ENCODE results near the gene HTRA1.

HTRA1 gene

DNA sequence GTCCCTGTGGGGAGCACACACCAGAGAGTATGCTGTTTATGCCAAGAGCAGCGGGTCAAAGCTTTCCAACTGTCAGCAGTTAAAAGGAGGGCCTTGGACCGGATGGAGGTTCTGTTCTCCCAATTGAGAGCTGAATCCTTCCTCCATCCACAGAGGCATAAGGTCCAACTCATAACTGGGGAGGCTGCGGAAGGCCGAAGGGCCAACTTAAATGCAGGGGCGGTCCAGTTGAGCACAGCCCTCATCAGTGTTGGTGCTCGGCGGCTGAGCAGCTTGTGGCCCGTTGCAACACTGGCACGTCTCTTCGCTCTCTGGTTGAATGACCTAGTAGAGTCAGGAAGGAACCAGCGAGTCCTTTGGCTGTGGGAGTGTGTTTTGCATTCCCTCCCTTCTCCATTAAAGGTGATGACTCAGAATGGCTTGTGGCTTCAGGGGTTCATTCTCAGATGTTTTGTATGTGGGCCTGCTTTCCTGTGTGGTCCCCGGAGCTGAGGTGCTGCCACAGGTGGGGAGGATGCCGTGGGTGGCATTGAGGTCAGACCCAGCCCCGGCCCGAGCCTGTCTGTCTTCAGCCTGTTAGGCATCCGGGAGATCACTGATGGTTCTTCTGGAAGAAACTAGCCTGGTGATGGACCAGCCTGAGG, 54.4 kb downstream of the HTRA1 start:
- DNase-seq (ENCODE audit: low read depth): peak; percentile 37
- TF ChIP-seq, protein P1, sequence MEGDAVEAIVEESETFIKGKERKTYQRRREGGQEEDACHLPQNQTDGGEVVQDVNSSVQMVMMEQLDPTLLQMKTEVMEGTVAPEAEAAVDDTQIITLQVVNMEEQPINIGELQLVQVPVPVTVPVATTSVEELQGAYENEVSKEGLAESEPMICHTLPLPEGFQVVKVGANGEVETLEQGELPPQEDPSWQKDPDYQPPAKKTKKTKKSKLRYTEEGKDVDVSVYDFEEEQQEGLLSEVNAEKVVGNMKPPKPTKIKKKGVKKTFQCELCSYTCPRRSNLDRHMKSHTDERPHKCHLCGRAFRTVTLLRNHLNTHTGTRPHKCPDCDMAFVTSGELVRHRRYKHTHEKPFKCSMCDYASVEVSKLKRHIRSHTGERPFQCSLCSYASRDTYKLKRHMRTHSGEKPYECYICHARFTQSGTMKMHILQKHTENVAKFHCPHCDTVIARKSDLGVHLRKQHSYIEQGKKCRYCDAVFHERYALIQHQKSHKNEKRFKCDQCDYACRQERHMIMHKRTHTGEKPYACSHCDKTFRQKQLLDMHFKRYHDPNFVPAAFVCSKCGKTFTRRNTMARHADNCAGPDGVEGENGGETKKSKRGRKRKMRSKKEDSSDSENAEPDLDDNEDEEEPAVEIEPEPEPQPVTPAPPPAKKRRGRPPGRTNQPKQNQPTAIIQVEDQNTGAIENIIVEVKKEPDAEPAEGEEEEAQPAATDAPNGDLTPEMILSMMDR (IDR thresholded peaks at IDR 0.05; ENCODE audit: insufficient read depth, low read depth, low read length, missing control alignments): no peak
- no peak overlapping the region for H3K4me3 ChIP-seq (ENCODE audit: low read depth, low read length)

DNA sequence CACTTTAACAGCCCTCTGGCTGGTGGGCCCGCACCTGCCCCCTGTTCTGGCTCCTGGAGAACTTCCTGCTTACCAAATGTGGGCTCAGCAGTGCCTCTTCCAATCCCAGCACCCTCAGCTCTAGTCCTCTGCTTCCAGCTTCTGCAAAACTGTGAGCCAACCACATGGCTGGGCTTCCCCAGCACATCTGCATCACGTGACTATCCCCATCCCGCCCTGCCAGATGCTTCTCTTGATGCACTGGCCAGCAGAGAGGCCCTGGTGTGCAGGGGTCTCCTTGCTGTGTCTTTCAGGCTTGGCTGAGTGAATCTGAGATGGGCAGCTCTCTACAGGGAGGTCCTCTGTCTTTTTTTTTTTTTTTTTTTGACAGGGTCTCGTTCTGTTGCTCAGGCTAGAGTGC, 55.4 kb downstream of the HTRA1 start:
- H3K4me3 ChIP-seq (ENCODE audit: low read depth, low read length): no peak overlapping the region
- TF ChIP-seq, protein P1 (IDR thresholded peaks at IDR 0.05; ENCODE audit: insufficient read depth, low read depth, low read length, missing control alignments): no peak
- DNase-seq (ENCODE audit: low read depth): no peak

DNA sequence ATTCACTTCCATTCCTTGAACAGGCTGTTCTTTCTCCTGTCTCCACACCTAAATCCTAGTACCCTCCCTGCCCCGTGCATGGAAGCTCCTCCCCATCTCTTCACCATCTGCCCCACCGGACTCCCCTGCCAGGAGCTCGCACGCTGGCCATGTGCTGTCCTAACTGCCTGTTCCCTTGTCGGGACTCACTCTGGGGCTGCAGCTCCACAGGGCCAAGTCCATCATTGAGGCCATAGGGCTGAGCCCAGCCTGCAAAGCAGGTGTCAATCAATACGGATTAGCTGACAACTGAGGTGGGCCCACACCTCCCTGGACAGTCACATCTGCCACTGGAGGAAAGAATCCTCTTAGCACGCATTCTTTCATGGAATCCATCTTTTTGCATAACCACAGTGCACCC, 57.8 kb downstream of the HTRA1 start:
- TF ChIP-seq, protein P1 (IDR thresholded peaks at IDR 0.05; ENCODE audit: insufficient read depth, low read depth, low read length, missing control alignments): no peak
- H3K4me3 ChIP-seq (ENCODE audit: low read depth, low read length): no peak overlapping the region

DNA sequence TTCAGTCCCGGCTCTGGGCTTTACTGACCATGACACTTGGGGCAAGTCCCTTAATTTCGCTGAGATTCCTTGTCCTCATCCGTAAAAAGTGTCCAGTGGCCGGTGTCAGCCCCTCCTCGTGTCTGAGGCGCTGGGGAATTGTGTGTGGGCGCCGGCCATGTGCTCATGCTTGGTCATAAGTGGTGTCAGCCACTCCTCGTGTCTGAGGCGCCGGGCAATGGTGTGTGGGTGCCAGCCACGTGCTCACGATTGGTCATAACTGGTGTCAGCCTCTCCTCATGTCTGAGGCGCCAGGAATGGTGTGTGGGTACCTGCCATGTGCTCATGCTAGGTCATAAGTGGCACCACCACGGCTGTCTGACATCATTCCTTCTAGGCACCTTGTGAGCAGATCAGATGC, 58.5 kb downstream of the HTRA1 start:
- TF ChIP-seq, protein P1 (IDR thresholded peaks at IDR 0.05; ENCODE audit: insufficient read depth, low read depth, low read length, missing control alignments): no peak
- no peak overlapping the region for H3K4me3 ChIP-seq (ENCODE audit: low read depth, low read length)
- DNase-seq (ENCODE audit: low read depth): no peak

More for the DNA sequence above, 57.8 kb downstream of the HTRA1 start:
- no peak for DNase-seq (ENCODE audit: low read depth)

DNA sequence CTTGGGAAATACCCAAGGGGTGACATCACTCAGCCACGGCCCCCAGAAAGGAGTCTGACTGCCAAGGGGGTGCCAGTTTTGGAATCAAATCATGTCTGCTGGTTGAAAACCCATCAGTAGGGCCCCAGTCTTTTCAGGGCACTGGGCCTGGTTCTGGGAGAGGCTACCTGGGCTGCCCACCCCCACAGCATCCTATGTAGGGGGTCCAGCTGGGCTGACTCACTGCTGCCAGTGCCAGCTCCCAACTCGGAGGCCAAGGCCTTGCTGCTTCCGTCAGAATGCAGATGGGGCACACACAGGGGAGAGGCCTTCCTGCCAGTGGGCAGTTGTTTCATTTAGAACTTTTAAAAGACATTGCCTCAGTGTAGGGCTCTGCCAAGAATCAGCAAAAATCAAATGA, 59.7 kb downstream of the HTRA1 start:
- DNase-seq (ENCODE audit: low read depth): no peak
- TF ChIP-seq, protein P1 (IDR thresholded peaks at IDR 0.05; ENCODE audit: insufficient read depth, low read depth, low read length, missing control alignments): no peak
- no peak overlapping the region for H3K4me3 ChIP-seq (ENCODE audit: low read depth, low read length)

DNA sequence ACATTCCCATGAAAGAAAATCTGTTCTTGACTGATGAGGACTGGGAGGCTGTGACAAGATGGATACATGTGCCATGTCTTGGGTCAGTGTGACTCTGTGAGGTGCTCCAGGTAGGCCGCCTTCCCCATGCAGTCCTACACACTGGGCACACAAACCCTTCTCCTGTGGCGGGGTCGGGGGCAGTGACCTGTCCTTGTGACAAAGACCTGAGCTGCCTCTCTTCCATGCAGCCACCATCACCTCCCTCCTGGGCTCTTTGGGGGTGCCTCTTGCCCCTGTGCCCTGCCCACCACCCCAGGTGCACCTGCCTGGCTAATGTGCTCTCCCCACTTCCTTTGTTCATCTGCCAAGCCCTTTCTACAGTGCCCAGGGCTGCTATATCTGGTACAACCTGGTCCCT, 63.5 kb downstream of the HTRA1 start:
- no peak for DNase-seq (ENCODE audit: low read depth)
- TF ChIP-seq, protein P1 (IDR thresholded peaks at IDR 0.05; ENCODE audit: insufficient read depth, low read depth, low read length, missing control alignments): no peak
- H3K4me3 ChIP-seq (ENCODE audit: low read depth, low read length): no peak overlapping the region

DNA sequence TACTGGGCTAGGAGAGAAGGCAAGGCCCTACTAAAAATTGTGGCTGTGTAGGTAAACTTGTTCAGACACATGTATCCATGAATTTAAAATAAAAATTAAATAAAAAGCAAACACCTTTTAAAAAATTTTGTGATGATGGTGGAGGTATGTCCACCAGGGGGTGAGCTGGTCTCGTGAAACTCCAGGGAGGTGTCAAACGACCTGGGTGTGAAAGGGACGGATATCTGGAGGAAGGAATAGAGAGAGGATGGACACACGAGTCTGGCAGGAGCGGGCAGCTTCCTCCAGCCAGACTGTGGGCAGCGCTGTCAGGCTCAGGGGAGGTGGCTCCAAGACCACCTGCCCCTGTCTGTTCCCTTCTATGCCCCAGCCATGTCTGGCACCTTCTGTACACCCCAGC, 64.4 kb downstream of the HTRA1 start:
- DNase-seq (ENCODE audit: low read depth): no peak
- TF ChIP-seq, protein P1 (IDR thresholded peaks at IDR 0.05; ENCODE audit: insufficient read depth, low read depth, low read length, missing control alignments): no peak
- no peak overlapping the region for H3K4me3 ChIP-seq (ENCODE audit: low read depth, low read length)

Measured in GM12865 (cell line).